Neutrophil (primary cell): Measurements from ENCODE around the gene TM9SF4.
A peak's percentile ranks its signal among the peaks of the same experiment; 100 is the strongest.

Experiments used
- H3K27ac ChIP-seq: fragments of 200-600 bp; sonication (generic); 2 replicates; pipeline ENCODE4 v1.5.1; 2016; ENCODE audit warnings: mild to moderate bottlenecking, moderate library complexity
- H3K27me3 ChIP-seq: fragments of 200-600 bp; sonication (generic); 2 replicates; pipeline ENCODE4 v1.6.0; 2016; ENCODE audit warnings: mild to moderate bottlenecking
- H3K36me3 ChIP-seq: fragments of 200-600 bp; sonication (generic); 2 replicates; pipeline ENCODE4 v1.5.1; 2017
- H3K4me1 ChIP-seq, 2 experiments: fragments of 200-600 bp in 1 of 2; sonication (generic) in 1 of 2; 1 replicate in 1 of 2; 2 replicates in 1 of 2; pipeline versions ENCODE4 v1.5.1 to v1.6.1; 2013 to 2016; ENCODE audit warnings: low read depth in 1 of 2, low read length in 1 of 2, mild to moderate bottlenecking in 1 of 2, moderate library complexity in 1 of 2; ENCODE audit not compliant: control insufficient read depth in 1 of 2, insufficient read depth in 1 of 2
- H3K4me3 ChIP-seq, 2 experiments: fragments of 200-600 bp in 1 of 2; sonication (generic) in 1 of 2; 1 replicate in 1 of 2; 2 replicates in 1 of 2; pipeline ENCODE4 v1.5.1; 2013 to 2016; ENCODE audit warnings: low read depth in 1 of 2, low read length in 1 of 2, mild to moderate bottlenecking in 1 of 2, moderate library complexity in 1 of 2
- H3K9me3 ChIP-seq: fragments of 200-600 bp; sonication (generic); 2 replicates; pipeline ENCODE4 v1.5.1; 2016
- TF ChIP-seq, protein P1 (sequence below): fragments of 200-600 bp; sonication (generic); IDR thresholded peaks from 2 replicates; pipeline ENCODE4 v1.5.1; 2016; ENCODE audit warnings: antibody characterized with exemption

TM9SF4 gene

DNA sequence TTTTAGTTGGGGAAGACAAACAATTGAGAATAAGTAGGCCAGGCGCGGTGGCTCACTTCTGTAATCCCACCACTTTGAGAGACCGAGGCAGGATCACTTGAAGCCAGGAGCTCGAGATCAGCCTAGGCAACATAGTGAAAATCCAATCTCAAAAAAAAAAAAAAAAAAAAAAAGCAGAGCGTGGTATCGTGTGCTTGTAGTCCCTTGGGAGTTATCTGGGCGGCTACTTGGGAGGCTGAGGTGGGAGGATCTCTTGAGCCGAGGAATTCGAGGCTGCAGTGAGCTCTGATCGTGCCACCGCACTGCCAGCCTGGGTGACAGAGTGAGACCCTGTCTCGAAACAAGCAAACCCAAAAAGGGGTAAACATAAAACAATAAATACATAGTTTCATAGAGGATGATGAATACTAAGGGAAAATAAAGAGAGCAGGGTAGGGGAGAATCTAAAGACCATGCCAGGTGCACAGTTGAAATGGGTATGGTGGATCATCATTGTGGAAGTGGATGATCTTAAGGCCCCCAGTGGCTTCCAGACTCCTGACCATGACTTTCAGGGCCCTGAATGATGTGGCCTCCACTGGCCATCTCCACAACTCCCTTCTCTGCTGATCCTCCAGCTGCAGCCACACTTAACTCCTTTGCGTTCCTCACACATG lies 99.1 kb downstream of the TM9SF4 start:
- Histone ChIP-seq H3K36me3 (peaks cover 5% of the 10 kb centered on the region), H3K4me3 (peak overlapping the region in 1 of 2 experiments; percentile 89), H3K27me3 (no peaks in the 10 kb centered on the region), H3K9me3 (no peaks in the 10 kb centered on the region), H3K4me1 (peaks cover 64 to 65% of the 10 kb centered on the region in 2 experiments), H3K27ac (peak overlapping the region; percentile 87)
- TF ChIP-seq, protein P1, sequence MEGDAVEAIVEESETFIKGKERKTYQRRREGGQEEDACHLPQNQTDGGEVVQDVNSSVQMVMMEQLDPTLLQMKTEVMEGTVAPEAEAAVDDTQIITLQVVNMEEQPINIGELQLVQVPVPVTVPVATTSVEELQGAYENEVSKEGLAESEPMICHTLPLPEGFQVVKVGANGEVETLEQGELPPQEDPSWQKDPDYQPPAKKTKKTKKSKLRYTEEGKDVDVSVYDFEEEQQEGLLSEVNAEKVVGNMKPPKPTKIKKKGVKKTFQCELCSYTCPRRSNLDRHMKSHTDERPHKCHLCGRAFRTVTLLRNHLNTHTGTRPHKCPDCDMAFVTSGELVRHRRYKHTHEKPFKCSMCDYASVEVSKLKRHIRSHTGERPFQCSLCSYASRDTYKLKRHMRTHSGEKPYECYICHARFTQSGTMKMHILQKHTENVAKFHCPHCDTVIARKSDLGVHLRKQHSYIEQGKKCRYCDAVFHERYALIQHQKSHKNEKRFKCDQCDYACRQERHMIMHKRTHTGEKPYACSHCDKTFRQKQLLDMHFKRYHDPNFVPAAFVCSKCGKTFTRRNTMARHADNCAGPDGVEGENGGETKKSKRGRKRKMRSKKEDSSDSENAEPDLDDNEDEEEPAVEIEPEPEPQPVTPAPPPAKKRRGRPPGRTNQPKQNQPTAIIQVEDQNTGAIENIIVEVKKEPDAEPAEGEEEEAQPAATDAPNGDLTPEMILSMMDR, result no peak

DNA sequence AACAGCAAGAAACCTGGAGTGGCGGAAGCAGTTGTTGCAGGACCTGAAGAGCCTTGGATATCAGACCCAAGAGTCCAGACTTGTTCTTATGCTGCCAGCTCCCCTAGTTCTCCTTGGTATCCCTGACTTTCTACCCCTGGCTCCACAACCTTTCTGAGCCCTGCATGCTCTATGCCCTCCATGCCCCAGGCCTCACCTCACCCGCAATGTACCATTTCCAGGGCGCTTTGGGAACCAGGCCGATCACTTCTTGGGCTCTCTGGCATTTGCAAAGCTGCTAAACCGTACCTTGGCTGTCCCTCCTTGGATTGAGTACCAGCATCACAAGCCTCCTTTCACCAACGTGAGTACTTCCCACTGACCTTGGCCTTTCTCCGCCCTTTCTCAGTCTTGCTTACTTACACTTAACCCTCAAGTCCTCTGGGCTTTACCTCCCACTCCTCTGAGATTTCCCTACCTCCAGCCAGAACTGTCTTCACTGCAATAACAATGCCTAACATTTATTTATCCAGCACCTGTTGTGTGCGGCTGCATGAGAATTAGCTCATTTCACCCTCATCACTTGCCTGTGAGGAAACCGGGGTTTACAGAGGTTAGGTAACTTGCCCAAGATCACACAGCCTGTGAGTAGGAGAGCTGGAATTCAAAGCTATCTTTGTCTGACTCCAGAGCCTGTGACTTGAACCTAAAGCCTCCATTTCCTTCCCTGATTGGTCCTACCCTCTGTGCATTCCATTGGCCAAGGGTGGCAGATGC lies 100.5 kb downstream of the TM9SF4 start:
- Histone ChIP-seq H3K27ac (peak overlapping the region; percentile 54), H3K27me3 (no peaks in the 10 kb centered on the region), H3K9me3 (no peaks in the 10 kb centered on the region), H3K4me1 (peaks cover 50 to 51% of the 10 kb centered on the region in 2 experiments), H3K4me3 (no peak overlapping the region), H3K36me3 (peaks cover 9% of the 10 kb centered on the region)
- TF ChIP-seq, protein P1, result no peak

DNA sequence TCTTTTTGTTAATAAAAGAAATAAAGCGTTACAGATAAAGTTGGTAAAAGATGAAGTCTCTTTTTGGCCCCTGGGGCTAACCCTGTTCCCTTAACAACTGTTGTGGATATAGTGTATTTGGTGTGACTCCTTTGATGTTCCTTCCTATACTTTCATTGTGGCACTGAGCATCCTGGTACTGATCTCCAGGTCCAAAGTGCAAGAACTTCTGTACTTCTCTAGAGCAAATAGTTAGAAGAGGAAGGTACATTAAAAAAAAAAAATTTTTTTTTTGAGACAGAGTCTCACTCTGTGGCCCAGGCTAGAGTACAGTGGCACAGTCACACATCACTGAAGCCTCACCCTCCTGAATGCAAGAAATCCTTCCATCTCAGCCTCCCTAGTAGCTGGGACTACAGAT lies 104.4 kb downstream of the TM9SF4 start:
- TF ChIP-seq, protein P1, result no peak
- H3K36me3 ChIP-seq, result peaks cover 45% of the 10 kb centered on the region

DNA sequence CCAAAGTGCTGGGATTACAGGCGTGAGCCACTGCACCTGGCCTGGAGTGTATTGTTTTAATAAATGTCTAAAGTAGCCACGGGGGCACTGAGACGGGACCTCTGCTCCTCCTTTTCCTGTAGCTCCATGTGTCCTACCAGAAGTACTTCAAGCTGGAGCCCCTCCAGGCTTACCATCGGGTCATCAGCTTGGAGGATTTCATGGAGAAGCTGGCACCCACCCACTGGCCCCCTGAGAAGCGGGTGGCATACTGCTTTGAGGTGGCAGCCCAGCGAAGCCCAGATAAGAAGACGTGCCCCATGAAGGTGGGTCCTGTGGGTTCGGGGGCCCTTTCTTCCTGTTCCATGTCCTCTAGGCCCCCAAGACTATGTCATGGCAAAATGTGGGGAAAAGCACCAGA lies 105.6 kb downstream of the TM9SF4 start:
- Histone ChIP-seq H3K36me3 (peaks cover 55% of the 10 kb centered on the region), H3K27me3 (no peaks in the 10 kb centered on the region), H3K27ac (no peak overlapping the region), H3K4me3 (no peak overlapping the region), H3K4me1 (peaks cover 4 to 5% of the 10 kb centered on the region in 2 experiments), H3K9me3 (no peaks in the 10 kb centered on the region)
- TF ChIP-seq, protein P1, result no peak

More for the DNA sequence above, 104.4 kb downstream of the TM9SF4 start:
- H3K4me1 ChIP-seq, result peaks cover 17 to 18% of the 10 kb centered on the region in 2 experiments
- H3K27me3 ChIP-seq, result no peaks in the 10 kb centered on the region
- H3K9me3 ChIP-seq, result no peaks in the 10 kb centered on the region
- no peak overlapping the region for H3K4me3 ChIP-seq
- H3K27ac ChIP-seq, result no peak overlapping the region

DNA sequence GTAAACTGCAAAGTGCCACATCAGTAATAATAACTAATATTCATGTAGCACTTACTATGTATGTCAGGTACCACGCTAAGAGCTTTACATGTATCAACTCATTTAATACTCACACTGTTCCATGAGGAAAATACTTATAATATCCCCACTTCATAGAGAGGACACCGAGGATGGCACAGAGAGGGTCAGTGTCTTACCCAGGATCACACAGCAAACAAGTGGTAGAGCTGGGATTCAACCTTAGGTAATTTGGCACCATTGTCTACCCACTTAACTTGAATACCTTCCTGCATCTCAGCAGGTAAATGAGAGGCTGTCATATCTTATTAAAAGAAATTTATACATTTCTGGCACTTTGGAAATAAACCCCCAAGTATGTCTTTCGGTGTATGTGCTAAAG lies 106.2 kb downstream of the TM9SF4 start:
- H3K9me3 ChIP-seq, result no peaks in the 10 kb centered on the region
- H3K27ac ChIP-seq, result no peak overlapping the region
- H3K4me3 ChIP-seq, result no peak overlapping the region
- no peaks in the 10 kb centered on the region for H3K4me1 ChIP-seq
- no peaks in the 10 kb centered on the region for H3K27me3 ChIP-seq
- peaks cover 58% of the 10 kb centered on the region for H3K36me3 ChIP-seq
- TF ChIP-seq, protein P1, result no peak
